Activated T-cell treated with anti-CD3 and anti-CD28 coated beads, Interleukin-2, amount 50 U/mL, for 48 hours (primary cell): Measurements from ENCODE around the gene TMEM145.
"Not testable (repeated sequence)": the region's sequence is repeated elsewhere in the genome, so short reads cannot be mapped to it uniquely, and the experiment has no call there.

Source experiments
- DNase-seq, 2 experiments: peaks; one replicate each; pipeline ENCODE4 v3.0.0-alpha.2; 2020

The TMEM145 gene

GRCh38 chr19:42339126-42339860, 26.2 kb downstream of the TMEM145 start:
- DNase-seq: not testable (repeated sequence)

- DNase-seq: not testable (repeated sequence)
Observed at GRCh38 chr19:42339922-42340321, 26.8 kb downstream of the TMEM145 start.

- DNase-seq: peak in 1 of 2 experiments; percentile 24
Observed at GRCh38 chr19:42343344-42344110, 30.4 kb downstream of the TMEM145 start.

GRCh38 chr19:42344336-42344893, 31.3 kb downstream of the TMEM145 start:
- no peak for DNase-seq

- DNase-seq: no peak
Observed at GRCh38 chr19:42345191-42345812, 32.2 kb downstream of the TMEM145 start.

GRCh38 chr19:42348211-42348610, 35.1 kb downstream of the TMEM145 start:
- DNase-seq: no peak

- DNase-seq: no peak
Observed at GRCh38 chr19:42349378-42350107, 36.4 kb downstream of the TMEM145 start.

- DNase-seq: no peak
Observed at GRCh38 chr19:42350417-42350816, 37.3 kb downstream of the TMEM145 start.

GRCh38 chr19:42351079-42351735, 38.1 kb downstream of the TMEM145 start:
- no peak for DNase-seq

GRCh38 chr19:42352301-42353259, 39.5 kb downstream of the TMEM145 start:
- DNase-seq: peak in 1 of 2 experiments; percentile 23

GRCh38 chr19:42353341-42354015, 40.4 kb downstream of the TMEM145 start:
- no peak for DNase-seq

- no peak for DNase-seq
Observed at GRCh38 chr19:42355896-42356295, 42.8 kb downstream of the TMEM145 start.

GRCh38 chr19:42356686-42357085, 43.6 kb downstream of the TMEM145 start:
- no peak for DNase-seq

- no peak for DNase-seq
Observed at GRCh38 chr19:42357290-42357689, 44.2 kb downstream of the TMEM145 start.

GRCh38 chr19:42360787-42361544, 47.9 kb downstream of the TMEM145 start:
- DNase-seq: no peak

GRCh38 chr19:42361545-42361910, 48.4 kb downstream of the TMEM145 start:
- DNase-seq: no peak

GRCh38 chr19:42362342-42362741, 49.2 kb downstream of the TMEM145 start:
- no peak for DNase-seq

GRCh38 chr19:42362891-42363440, 49.9 kb downstream of the TMEM145 start:
- DNase-seq: no peak
